GM19372 (cell line): ENCODE data around the gene ADAMTSL5.

Experiments
- ATAC-seq: cut with Tn5 transposase; IDR thresholded peaks from one replicate; pipeline ENCODE4 v1.9.1; 2021; ENCODE audit warnings: mild to moderate bottlenecking, low read depth, moderate library complexity; ENCODE audit not compliant: unreplicated experiment

The ADAMTSL5 gene

GRCh38 chr19:1469255-1470054, 43.4 kb downstream of the ADAMTSL5 start:
- ATAC-seq, result no peak

- no peak for ATAC-seq
Observed at GRCh38 chr19:1468821-1469254, 44.0 kb downstream of the ADAMTSL5 start.

GRCh38 chr19:1468274-1468820, 44.5 kb downstream of the ADAMTSL5 start:
- no peak for ATAC-seq

GRCh38 chr19:1467490-1468273, 45.1 kb downstream of the ADAMTSL5 start:
- no peak for ATAC-seq

GRCh38 chr19:1467215-1467489, 45.7 kb downstream of the ADAMTSL5 start:
- ATAC-seq, result no peak

GRCh38 chr19:1466461-1467214, 46.2 kb downstream of the ADAMTSL5 start:
- ATAC-seq, result no peak

GRCh38 chr19:1466018-1466460, 46.8 kb downstream of the ADAMTSL5 start:
- ATAC-seq, result no peak

- ATAC-seq, result no peak
Observed at GRCh38 chr19:1465191-1466016, 47.4 kb downstream of the ADAMTSL5 start.

GRCh38 chr19:1461862-1462261, 51.0 kb downstream of the ADAMTSL5 start:
- no peak for ATAC-seq

GRCh38 chr19:1460033-1460995, 52.5 kb downstream of the ADAMTSL5 start:
- ATAC-seq, result no peak

GRCh38 chr19:1459479-1459878, 53.3 kb downstream of the ADAMTSL5 start:
- no peak for ATAC-seq

GRCh38 chr19:1457892-1458291, 54.9 kb downstream of the ADAMTSL5 start:
- no peak for ATAC-seq

- no peak for ATAC-seq
Observed at GRCh38 chr19:1457031-1457739, 55.6 kb downstream of the ADAMTSL5 start.

GRCh38 chr19:1456121-1456900, 56.5 kb downstream of the ADAMTSL5 start:
- ATAC-seq, result no peak

- ATAC-seq, result no peak
Observed at GRCh38 chr19:1455336-1456120, 57.3 kb downstream of the ADAMTSL5 start.
